HCT116 (cell line): ENCODE measurements around the gene SLC6A6. TPM values are rescaled to one million over a fixed set of nuclear protein-coding genes. Genes with fewer than 3 reads are reported as not detected.

Experiments used
- ATAC-seq: fragments of 200-7000 bp; cut with Tn5 transposase; 2 replicates; pipeline ENCODE4 v1.9.1; 2020; ENCODE audit warnings: mild to moderate bottlenecking, moderate library complexity
- BruUV-seq: library from RNA; stranded (reverse); fragments of 400-500 nt; replicated peaks from 2 replicates; lab custom pipeline; 2021; lab: Mats Ljungman, UMichigan
- CTCF ChIA-PET: fragments of 300-600 bp; sonication (Branson Sonifier 250); formaldehyde crosslinking; loops from one replicate; lab custom pipeline; 2021; ENCODE audit warnings: antibody characterized with exemption; lab: Charles Lee
- POLR2A ChIA-PET: fragments of 300-600, 350-600 bp; sonication (Branson Sonifier 250); formaldehyde crosslinking; loops from one replicate; lab custom pipeline; 2021; ENCODE audit warnings: antibody characterized with exemption; lab: Charles Lee
- RAD21 ChIA-PET, 2 experiments: fragments of 300-600 bp; sonication (Branson Sonifier 250); formaldehyde crosslinking; loops; one replicate each; lab custom pipeline; 2023; ENCODE audit warnings: low total read pairs in 2 of 2; ENCODE audit not compliant: uncharacterized antibody in 2 of 2, unreplicated experiment in 2 of 2, low non-redundant PET in 1 of 2; lab: Charles Lee
- DNase-seq: peaks from one replicate; pipeline ENCODE4 v3.0.0-alpha.2; 2010; ENCODE audit warnings: low read depth, low spot score
- H2AFZ ChIP-seq: fragments of 200-600 bp; shearing (Covaris generic), sonication (generic); 2 replicates; pipeline ENCODE4 v1.6.1; 2017; ENCODE audit warnings: low read depth, mixed run types, mixed read lengths, antibody characterized with exemption, low read length; ENCODE audit not compliant: poor library complexity, severe bottlenecking
- H3K27ac ChIP-seq: 2 replicates; pipeline ENCODE4 v1.5.1; 2012; ENCODE audit warnings: low read depth, low read length
- H3K27me3 ChIP-seq: fragments of 200-600 bp; sonication (generic); 2 replicates; pipeline ENCODE4 v1.6.1; 2016; ENCODE audit warnings: mixed run types, low read length, mixed read lengths; ENCODE audit not compliant: insufficient read depth
- H3K36me3 ChIP-seq, 2 experiments: fragments of 200-500 bp in 1 of 2; fragments of 200-600 bp in 1 of 2; sonication (Bioruptor generic) in 1 of 2; sonication (generic) in 1 of 2; 2 replicates each; pipeline versions ENCODE4 v1.5.1 to v1.6.1; 2014 to 2016; ENCODE audit warnings: low read length in 2 of 2, inconsistent platforms in 1 of 2, mixed read lengths in 1 of 2, mixed run types in 1 of 2; ENCODE audit not compliant: insufficient read depth in 2 of 2, control insufficient read depth in 1 of 2
- H3K4me1 ChIP-seq, 2 experiments: fragments of 200-600 bp in 1 of 2; sonication (generic) in 1 of 2; 2 replicates each; pipeline versions ENCODE4 v1.5.1 to v1.6.1; 2012 to 2017; ENCODE audit warnings: low read length in 2 of 2, inconsistent platforms in 1 of 2, mild to moderate bottlenecking in 1 of 2, mixed read lengths in 1 of 2, mixed run types in 1 of 2, moderate library complexity in 1 of 2; ENCODE audit not compliant: insufficient read depth in 2 of 2, control insufficient read depth in 1 of 2
- H3K4me2 ChIP-seq: fragments of 200-600 bp; sonication (generic); 2 replicates; pipeline ENCODE4 v1.6.1; 2017; ENCODE audit warnings: mixed run types, low read length, mixed read lengths
- H3K4me3 ChIP-seq, 2 experiments: fragments of 200-600 bp in 1 of 2; sonication (generic) in 1 of 2; replicated peaks in 1 of 2; 2 replicates each; pipeline ENCODE4 v1.5.1; 2011 to 2016; ENCODE audit warnings: low read length in 2 of 2, control low read depth in 1 of 2, low read depth in 1 of 2, mild to moderate bottlenecking in 1 of 2, mixed read lengths in 1 of 2, mixed run types in 1 of 2
- H3K79me2 ChIP-seq: fragments of 200-600 bp; sonication (generic); 2 replicates; pipeline ENCODE4 v1.6.1; 2017; ENCODE audit warnings: mild to moderate bottlenecking, mixed run types, low read length, moderate library complexity, mixed read lengths; ENCODE audit not compliant: insufficient read depth
- H3K9ac ChIP-seq: fragments of 200-600 bp; sonication (generic); 2 replicates; pipeline ENCODE4 v1.6.1; 2016; ENCODE audit warnings: low read length, mixed read lengths
- H3K9me2 ChIP-seq: fragments of 200-600 bp; sonication (generic), shearing (Covaris generic); 2 replicates; pipeline ENCODE4 v1.6.1; 2017; ENCODE audit warnings: mixed run types, mild to moderate bottlenecking, moderate library complexity; ENCODE audit not compliant: insufficient read depth
- H3K9me3 ChIP-seq, 2 experiments: fragments of 200-500 bp in 1 of 2; fragments of 200-600 bp in 1 of 2; sonication (Bioruptor generic) in 1 of 2; sonication (generic) in 1 of 2; 2 replicates each; pipeline ENCODE4 v1.6.1; 2014 to 2017; ENCODE audit warnings: low read length in 2 of 2, mixed read lengths in 2 of 2, inconsistent platforms in 1 of 2, low read depth in 1 of 2, mild to moderate bottlenecking in 1 of 2, mixed run types in 1 of 2, moderate library complexity in 1 of 2; ENCODE audit not compliant: control insufficient read depth in 1 of 2, insufficient read depth in 1 of 2
- H4K20me1 ChIP-seq: fragments of 200-600 bp; sonication (generic), shearing (Covaris generic); 2 replicates; pipeline ENCODE4 v1.6.1; 2017; ENCODE audit warnings: mixed run types, mild to moderate bottlenecking, moderate library complexity; ENCODE audit not compliant: insufficient read depth
- ATF3 ChIP-seq: IDR thresholded peaks from 2 replicates; pipeline ENCODE4 v1.6.1; 2012
- CBX3 ChIP-seq: IDR thresholded peaks from 2 replicates; pipeline ENCODE4 v1.6.1; 2012; ENCODE audit warnings: low read depth
- CTCF ChIP-seq, 3 experiments: fragments of 200-600 bp in 1 of 3; sonication (generic) in 1 of 3; IDR thresholded peaks in 2 of 3; conservative IDR thresholded peaks in 1 of 3; 2 replicates each; pipeline ENCODE4 v1.5.1; 2012 to 2017; ENCODE audit warnings: low read depth in 2 of 3, low read length in 2 of 3, antibody characterized with exemption in 1 of 3, borderline replicate concordance in 1 of 3, control low read depth in 1 of 3, mild to moderate bottlenecking in 1 of 3, mixed read lengths in 1 of 3, mixed run types in 1 of 3, moderate library complexity in 1 of 3; ENCODE audit not compliant: insufficient read depth in 1 of 3
- EGR1 ChIP-seq: IDR thresholded peaks from 2 replicates; pipeline ENCODE4 v1.6.1; 2012; ENCODE audit warnings: low read depth
- ELF1 ChIP-seq: IDR thresholded peaks from 2 replicates; pipeline ENCODE4 v1.6.1; 2012; ENCODE audit warnings: low read depth, borderline replicate concordance
- EZH2 ChIP-seq: fragments of 200-600 bp; sonication (generic); IDR thresholded peaks from 2 replicates; pipeline ENCODE4 v1.6.1; 2017; ENCODE audit warnings: antibody characterized with exemption, mixed run types
- EZH2phosphoT487 ChIP-seq: fragments of 200-600 bp; IDR thresholded peaks from 2 replicates; pipeline ENCODE4 v1.6.1; 2018; ENCODE audit warnings: antibody characterized with exemption, borderline replicate concordance
- FOSL1 ChIP-seq: IDR thresholded peaks from 2 replicates; pipeline ENCODE4 v1.6.1; 2012; ENCODE audit warnings: low read depth
- JUND ChIP-seq: IDR thresholded peaks from 2 replicates; pipeline ENCODE4 v1.6.1; 2012
- MAX ChIP-seq: IDR thresholded peaks from 2 replicates; pipeline ENCODE4 v1.6.1; 2012
- POLR2A ChIP-seq: IDR thresholded peaks from 2 replicates; pipeline ENCODE4 v1.7.0; 2011; ENCODE audit warnings: borderline replicate concordance; ENCODE audit not compliant: insufficient read depth, insufficient read length; ENCODE audit errors: extremely low read depth
- POLR2AphosphoS5 ChIP-seq: IDR thresholded peaks from 2 replicates; pipeline ENCODE4 v1.6.1; 2011; ENCODE audit warnings: mild to moderate bottlenecking, low read depth, low read length, moderate library complexity
- REST ChIP-seq: IDR thresholded peaks from 2 replicates; pipeline ENCODE4 v1.6.1; 2012; ENCODE audit warnings: low read depth
- SIN3A ChIP-seq: IDR thresholded peaks from 2 replicates; pipeline ENCODE4 v1.6.1; 2012; ENCODE audit warnings: low read depth
- SP1 ChIP-seq: IDR thresholded peaks from 2 replicates; pipeline ENCODE4 v1.6.1; 2012; ENCODE audit warnings: low read depth
- SRF ChIP-seq: IDR thresholded peaks from 2 replicates; pipeline ENCODE4 v1.6.1; 2012; ENCODE audit warnings: low read depth
- YY1 ChIP-seq: IDR thresholded peaks from 2 replicates; pipeline ENCODE4 v1.6.1; 2011; ENCODE audit warnings: low read length, low read depth, moderate library complexity, mild to moderate bottlenecking; ENCODE audit not compliant: insufficient replicate concordance; ENCODE audit errors: extremely low read depth
- ZBTB33 ChIP-seq: IDR thresholded peaks from 2 replicates; pipeline ENCODE4 v1.6.1; 2011; ENCODE audit warnings: mild to moderate bottlenecking, low read length, moderate library complexity; ENCODE audit not compliant: insufficient replicate concordance; ENCODE audit errors: extremely low read depth
- ZFX ChIP-seq: fragments of 450-650 bp; IDR thresholded peaks from 2 replicates; pipeline ENCODE4 v1.6.1; 2017
- intact Hi-C: fragments of 100-400 bp; cut with micrococcal nuclease; formaldehyde crosslinking; loops from 2 replicates; pipeline ENCODE4 v1.10.0; 2022
- total RNA-seq: library from RNA; stranded (reverse); gene quantifications from one replicate; pipeline ENCODE4 v1.2.1, GENCODE V29; 2021; ENCODE audit not compliant: unreplicated experiment

The SLC6A6 gene
- total RNA-seq, 1 experiment from 2014 or later = 36.3 TPM

GRCh38 chr3:14440531-14441239 lies 38.3 kb downstream of the SLC6A6 start:
- TF ChIP-seq JUND (no peak), ATF3 (no peak), REST (no peak), EGR1 (no peak), ELF1 (no peak), EZH2 (no peak), EZH2phosphoT487 (no peak), MAX (no peak), SP1 (no peak), FOSL1 (no peak), YY1 (no peak), CTCF (IDR thresholded peaks at IDR 0.05 in 2 of 3, conservative IDR thresholded peaks at IDR 0.05 in 1 of 3; ENCODE audit: borderline replicate concordance in 1 of 3, insufficient read depth in 1 of 3, low read depth in 2 of 3, low read length in 2 of 3) (no peak), POLR2A (no peak), CBX3 (no peak), ZFX (no peak), SIN3A (no peak), SRF (no peak), POLR2AphosphoS5 (no peak), ZBTB33 (no peak)
- H4K20me1 ChIP-seq = peaks cover 5% of the 10 kb centered on the region; the same call in 1 of the 2 replicates
- ChIA-PET RAD21 (no interaction called here), POLR2A (no interaction called here), CTCF (interaction anchor here (1.2 kb wide), 1 partner anchor 8 kb away, joined by 3 read pairs; no protein-coding TSS in a partner anchor)
- peaks cover 57% of the 10 kb centered on the region for H3K79me2 ChIP-seq
- intact Hi-C loops = no loop called here
- H3K4me3 ChIP-seq = no peak overlapping the region
- peaks cover 0 to under 1% of the 10 kb centered on the region in 2 experiments; a peak in 2 of 4 replicates for H3K36me3 ChIP-seq
- DNase-seq (no peak), ATAC-seq (peak; percentile 11; the same call in 1 of the 2 replicates)
- no peaks in the 10 kb centered on the region for H3K9me3 ChIP-seq
- peak overlapping the region; percentile 29; the same call in 1 of the 2 replicates for H3K4me2 ChIP-seq
- no peaks in the 10 kb centered on the region for H3K9me2 ChIP-seq
- no peak overlapping the region for H3K27ac ChIP-seq
- H3K9ac ChIP-seq = no peak overlapping the region
- no TSS peak for BruUV-seq
- H2AFZ ChIP-seq = no peak overlapping the region
- H3K4me1 ChIP-seq = peaks cover 35 to 44% of the 10 kb centered on the region in 2 experiments
- H3K27me3 ChIP-seq = no peaks in the 10 kb centered on the region
